GM13977 (cell line): ENCODE results near the gene LAMB4.

Experiments
- DNase-seq: peaks from one replicate; pipeline ENCODE4 v3.0.0; 2012; ENCODE audit warnings: low spot score
- in situ Hi-C: fragments of 300-500 bp; cut with MboI; formaldehyde crosslinking; loops from one replicate; pipeline ENCODE4 v1.12.0; 2022; ENCODE audit warnings: low sequenced_read_pairs, low pct_unique_long_range_greater_than_20kb, mixed read lengths, inconsistent platforms; ENCODE audit not compliant: unreplicated experiment
- TF ChIP-seq, protein P1 (sequence below): IDR thresholded peaks from 2 replicates; pipeline ENCODE4 v1.5.1; 2012; ENCODE audit warnings: mild to moderate bottlenecking, control low read depth; ENCODE audit not compliant: insufficient read depth; ENCODE audit errors: extremely low read depth, missing control alignments

LAMB4 gene

DNA sequence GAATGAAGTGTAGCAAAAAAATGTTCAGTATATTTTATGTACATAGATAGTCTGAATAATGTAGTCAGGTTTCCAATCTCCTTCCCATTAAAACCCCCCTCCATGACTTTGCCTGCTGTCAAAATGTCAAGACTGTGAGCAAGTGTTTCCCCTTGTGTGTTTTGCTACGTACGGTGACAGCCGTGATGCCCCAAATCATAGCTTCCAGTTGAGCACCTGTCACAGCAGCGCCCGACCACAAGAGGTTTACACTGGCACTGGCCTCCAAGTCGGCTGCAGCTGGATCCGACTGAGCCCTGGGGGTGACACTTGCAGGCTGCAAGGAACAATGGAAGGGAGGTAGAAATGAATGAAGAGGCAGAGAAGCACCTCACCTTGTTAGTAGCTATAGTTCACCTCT is 62.3 kb downstream of the LAMB4 start:
- no peak for DNase-seq
- TF ChIP-seq, protein P1, sequence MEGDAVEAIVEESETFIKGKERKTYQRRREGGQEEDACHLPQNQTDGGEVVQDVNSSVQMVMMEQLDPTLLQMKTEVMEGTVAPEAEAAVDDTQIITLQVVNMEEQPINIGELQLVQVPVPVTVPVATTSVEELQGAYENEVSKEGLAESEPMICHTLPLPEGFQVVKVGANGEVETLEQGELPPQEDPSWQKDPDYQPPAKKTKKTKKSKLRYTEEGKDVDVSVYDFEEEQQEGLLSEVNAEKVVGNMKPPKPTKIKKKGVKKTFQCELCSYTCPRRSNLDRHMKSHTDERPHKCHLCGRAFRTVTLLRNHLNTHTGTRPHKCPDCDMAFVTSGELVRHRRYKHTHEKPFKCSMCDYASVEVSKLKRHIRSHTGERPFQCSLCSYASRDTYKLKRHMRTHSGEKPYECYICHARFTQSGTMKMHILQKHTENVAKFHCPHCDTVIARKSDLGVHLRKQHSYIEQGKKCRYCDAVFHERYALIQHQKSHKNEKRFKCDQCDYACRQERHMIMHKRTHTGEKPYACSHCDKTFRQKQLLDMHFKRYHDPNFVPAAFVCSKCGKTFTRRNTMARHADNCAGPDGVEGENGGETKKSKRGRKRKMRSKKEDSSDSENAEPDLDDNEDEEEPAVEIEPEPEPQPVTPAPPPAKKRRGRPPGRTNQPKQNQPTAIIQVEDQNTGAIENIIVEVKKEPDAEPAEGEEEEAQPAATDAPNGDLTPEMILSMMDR: no peak
- in situ Hi-C loops: no loop called here

DNA sequence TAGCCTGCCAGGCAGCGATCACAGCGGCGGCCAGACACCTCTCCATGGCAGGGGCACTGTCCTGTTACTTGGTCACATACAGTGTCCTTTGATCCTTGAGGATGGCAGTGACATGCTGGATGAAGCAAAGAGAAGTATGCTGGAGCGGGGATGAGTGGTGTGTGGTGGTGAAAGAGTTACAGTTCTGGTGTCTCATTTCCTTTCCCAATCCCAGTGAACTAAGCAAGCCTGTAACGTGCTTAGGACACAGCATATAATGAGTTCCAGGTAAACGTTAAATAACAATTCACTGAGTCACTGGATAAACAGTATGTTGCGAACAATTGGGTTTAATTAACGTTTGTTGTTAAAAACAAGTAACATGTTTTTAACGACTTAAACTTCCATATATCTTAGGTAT is 63.7 kb downstream of the LAMB4 start:
- DNase-seq: no peak
- TF ChIP-seq, protein P1: no peak
- in situ Hi-C loops: no loop called here

DNA sequence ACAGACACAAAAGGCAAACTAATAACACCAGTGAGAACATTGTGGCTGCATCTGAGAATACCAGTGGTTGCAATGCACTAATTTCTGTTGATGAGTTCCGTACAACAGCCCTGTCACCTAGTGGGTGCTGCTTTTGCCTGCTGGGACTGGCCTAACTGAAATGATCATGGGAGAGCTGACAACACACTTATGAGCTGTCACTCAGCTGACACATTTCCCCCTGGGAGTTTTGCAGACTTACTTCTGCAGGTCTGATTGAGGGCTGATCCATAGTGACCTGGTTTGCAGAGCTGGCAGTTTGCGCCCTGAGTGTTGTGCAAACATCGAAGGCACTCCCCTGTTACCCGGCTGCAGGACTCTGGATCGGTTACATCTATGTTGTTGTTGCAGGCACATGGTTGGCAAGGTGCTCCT is 66.6 kb downstream of the LAMB4 start:
- in situ Hi-C loops: no loop called here
- peak; percentile 21 for DNase-seq
- TF ChIP-seq, protein P1: no peak

DNA sequence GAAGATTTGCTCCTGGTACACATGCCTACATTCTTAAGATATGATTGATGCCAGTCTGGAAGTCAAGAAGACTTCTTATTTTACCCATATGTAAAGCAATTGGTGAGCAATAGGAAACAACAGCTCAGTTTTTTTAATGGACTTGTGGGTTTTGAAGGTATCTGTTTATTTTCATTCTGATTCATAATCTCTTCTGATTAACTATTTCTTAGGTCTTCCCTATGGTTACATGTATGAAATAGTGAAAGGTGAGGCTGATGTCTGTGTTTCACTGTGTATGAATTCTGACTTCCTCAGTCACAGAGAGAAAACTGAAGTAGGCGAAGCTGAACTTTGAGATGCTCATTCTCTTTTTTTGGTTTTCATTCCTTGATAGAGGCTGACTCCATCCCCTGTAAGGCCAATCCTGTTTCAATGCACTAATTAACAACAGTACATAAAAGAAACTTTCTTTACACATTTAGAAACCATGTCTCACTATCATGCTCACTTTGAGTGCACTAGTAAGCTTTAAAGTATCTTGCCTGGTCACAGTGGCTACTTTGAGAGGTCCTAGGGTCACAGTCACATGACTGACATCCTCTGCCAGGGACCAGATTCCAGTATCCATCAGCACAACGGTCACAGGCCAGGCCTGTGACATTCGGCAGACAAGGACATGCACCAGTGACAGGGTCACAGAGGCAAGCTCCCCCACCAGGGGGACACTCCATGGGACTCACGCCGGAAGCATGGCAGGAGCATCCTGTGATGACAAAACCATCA is 67.7 kb downstream of the LAMB4 start:
- TF ChIP-seq, protein P1: no peak
- in situ Hi-C loops: no loop called here
- DNase-seq: no peak

DNA sequence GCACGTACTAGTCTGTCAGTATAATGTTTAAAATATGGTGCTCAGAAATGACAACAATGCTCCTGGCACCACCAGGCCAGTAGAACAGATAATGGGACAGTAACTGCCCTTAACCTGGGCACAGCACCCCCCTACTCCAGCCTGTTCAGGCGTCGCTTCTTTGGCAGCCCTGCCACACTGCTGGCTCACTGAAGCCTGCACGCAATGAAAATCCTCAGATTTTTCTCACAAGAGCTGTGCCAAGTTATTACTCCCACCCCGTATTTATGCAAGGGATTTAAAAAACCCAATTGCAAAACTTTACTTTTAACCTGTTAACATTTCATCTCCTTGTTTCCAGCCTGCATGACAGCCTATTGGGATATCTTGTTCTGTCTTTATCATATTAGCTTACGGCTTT is 70.6 kb downstream of the LAMB4 start:
- in situ Hi-C loops: no loop called here
- DNase-seq: no peak
- TF ChIP-seq, protein P1: no peak

DNA sequence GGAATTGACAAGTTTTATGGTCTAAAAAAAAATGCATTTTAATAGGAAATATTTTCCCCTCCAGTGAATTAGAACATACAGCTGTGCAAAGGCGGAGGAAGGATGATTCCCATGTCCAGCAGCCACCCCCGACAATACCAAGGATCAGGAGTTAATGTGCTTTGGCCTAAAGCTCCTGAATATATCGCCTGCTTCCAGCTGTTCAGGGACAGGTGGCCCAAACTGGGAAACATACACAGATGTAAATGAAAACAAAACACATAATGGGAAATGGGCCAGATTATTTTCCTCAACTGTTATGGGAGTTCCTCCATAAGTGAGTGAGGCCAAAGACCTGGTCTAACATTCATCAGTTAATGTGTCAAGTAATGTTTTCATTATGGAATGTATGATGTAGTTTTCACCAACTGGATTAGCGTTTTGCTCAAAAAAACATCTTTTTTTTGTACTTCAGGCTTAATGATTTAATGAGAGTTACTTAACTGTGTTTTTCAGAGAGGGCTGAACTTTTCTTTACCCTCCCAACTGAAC is 72.1 kb downstream of the LAMB4 start:
- TF ChIP-seq, protein P1: no peak
- DNase-seq: no peak
- in situ Hi-C loops: no loop called here
